Dermis microvascular lymphatic vessel endothelial cell (primary cell): ENCODE results near the gene PKP4. TPM values are rescaled to one million over a fixed set of nuclear protein-coding genes. Genes with fewer than 3 reads are reported as not detected.

Experiments used
- DNase-seq, 2 donors: peaks; one replicate each; pipeline versions ENCODE4 v3.0.0 to v3.0.0-alpha.2; 2010; ENCODE audit warnings: low read depth in 2 of 2
- total RNA-seq: library from RNA; depleted of rRNA; stranded (reverse); fragments of >200 nt; gene quantifications from 2 replicates; pipeline ENCODE4 v1.2.1, GENCODE V29; 2014

Gene PKP4
- total RNA-seq, 1 donor from 2014 or later: 29.5 TPM

DNA sequence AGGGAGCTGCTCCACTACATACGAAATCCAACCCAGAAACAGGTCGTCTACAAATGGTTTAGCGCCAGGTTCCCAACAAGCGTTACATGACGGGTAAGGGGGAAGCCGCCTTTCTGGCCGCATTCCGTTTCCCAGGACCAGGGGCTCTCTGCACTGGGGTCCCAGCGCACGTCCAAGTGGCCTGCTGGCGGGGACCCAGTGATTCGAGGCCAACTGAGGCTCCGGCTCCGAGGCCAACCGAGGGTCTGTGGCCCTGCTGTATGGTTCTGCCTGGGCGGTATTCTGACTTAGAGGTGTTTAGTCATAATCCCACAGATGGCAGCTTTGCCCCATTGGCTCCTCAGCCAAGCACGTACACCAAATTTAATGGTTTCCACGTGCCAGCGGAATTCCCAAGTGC is 127.2 kb downstream of the PKP4 start:
- DNase-seq: no peak

DNA sequence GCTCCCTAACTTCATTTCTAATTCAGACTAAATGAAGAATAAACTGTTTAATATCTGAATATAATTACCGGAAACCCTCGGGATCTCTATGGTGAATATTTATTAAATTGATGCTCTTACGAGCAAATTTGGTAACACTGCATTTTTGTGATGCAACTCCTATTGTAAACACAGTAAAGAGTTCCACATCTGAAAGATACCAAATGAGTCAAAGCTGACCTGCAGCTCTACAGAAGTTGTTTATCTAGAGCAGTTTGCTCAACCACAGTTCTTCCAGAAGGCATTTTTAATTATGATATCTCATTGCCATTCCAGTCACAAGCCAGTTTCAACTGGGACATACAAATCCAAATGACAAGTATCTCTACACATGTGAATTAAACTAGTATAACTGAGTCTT is 129.7 kb downstream of the PKP4 start:
- no peak for DNase-seq

- DNase-seq: no peak
Observed at GRCh38 chr2:158589303-158589702, 132.6 kb downstream of the PKP4 start.

DNA sequence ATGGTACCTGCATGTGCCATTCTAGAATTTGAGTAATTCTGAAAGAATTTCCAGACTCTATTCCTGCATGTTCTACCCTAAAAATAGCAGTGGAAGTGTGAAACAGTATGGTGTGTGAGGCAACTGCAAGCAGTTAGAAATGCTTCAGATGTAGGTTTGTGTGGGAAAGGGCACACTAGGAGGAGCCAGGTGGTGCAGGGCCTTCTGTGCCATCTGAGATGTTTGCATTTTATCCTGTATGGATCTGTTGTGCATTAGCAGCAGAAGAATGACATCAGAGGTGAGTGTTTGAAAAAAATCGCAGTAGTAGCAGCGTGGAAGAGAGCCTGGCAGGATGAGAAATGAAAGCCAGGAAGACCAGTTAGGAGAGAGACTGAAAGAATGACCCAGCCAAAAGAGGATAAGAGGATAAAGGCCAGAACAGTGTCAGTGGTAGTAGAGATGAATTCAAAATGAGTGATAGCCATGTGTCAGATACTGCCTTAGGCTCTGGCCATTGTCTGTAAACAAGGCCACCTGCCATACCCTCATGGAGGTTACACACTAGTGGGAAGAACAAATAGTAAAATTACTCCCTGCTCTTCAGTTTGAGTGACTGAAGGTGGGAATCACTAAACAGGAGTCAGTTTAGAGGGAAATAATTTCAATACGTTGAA is 142.2 kb downstream of the PKP4 start:
- peak in 1 of 2 donors; percentile 39 for DNase-seq

DNA sequence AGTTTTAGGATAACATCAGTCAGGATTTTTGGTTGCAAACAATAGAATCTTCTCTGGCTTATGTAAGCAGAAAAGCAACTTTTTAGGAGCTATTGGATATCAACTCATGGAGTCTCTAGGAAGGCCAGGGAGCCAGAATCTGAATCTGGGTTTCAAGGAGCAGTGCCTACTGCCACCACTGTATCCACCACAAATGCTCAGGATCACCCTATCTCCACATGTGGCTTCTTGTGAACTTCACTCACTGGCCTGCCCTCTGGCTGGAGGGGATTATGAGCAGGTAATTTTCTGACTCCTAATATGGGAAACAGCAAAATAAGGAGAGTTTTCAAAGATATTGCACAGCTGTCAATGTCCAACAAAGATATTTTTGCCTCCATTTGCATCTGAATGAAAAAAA is 142.9 kb downstream of the PKP4 start:
- no peak for DNase-seq

GRCh38 chr2:158600155-158600802 is 143.5 kb downstream of the PKP4 start:
- peak; percentile 68 to 95 for DNase-seq

DNA sequence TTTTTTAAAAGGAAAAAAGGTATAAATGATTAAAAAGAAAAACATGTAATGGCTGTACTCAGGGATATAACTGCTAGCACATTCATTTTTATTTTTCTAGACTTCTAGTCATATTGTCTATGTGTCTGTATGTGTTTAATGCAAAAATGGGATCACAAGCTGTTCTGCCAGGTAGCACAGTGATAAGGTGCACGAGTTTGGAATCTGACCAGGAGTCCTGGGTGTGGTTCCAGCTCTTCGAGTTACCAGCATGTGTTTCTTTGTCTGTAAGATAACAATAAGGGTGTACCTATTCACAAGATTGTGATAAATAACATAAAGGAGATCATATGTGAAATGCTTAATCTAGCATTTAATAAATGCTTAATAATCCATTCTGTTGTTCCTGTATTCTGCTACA is 145.3 kb downstream of the PKP4 start:
- DNase-seq: no peak

GRCh38 chr2:158603205-158603604 is 146.5 kb downstream of the PKP4 start:
- DNase-seq: no peak

GRCh38 chr2:158603986-158604385 is 147.2 kb downstream of the PKP4 start:
- DNase-seq: no peak

DNA sequence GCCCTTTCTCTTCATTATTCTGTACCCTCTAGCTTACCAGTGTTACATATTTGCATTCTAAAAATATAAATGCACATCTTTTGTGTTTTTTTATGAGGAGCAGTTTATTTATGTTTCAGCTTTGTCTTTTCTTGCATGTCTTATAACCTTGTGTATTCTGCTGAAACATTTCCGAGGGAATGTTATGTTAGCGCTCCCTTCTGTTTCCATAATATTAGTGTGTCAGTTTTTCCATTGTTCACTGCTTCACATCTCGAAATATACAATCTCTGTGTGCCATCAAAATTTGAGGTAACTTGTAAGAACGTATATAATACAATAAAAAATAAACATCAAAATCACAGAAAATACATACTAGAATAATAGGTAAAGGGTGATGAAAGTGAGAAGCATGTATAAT is 153.3 kb downstream of the PKP4 start:
- peak; percentile 30 to 69 for DNase-seq

- no peak for DNase-seq
Observed at GRCh38 chr2:158616480-158617000, 159.8 kb downstream of the PKP4 start.

DNA sequence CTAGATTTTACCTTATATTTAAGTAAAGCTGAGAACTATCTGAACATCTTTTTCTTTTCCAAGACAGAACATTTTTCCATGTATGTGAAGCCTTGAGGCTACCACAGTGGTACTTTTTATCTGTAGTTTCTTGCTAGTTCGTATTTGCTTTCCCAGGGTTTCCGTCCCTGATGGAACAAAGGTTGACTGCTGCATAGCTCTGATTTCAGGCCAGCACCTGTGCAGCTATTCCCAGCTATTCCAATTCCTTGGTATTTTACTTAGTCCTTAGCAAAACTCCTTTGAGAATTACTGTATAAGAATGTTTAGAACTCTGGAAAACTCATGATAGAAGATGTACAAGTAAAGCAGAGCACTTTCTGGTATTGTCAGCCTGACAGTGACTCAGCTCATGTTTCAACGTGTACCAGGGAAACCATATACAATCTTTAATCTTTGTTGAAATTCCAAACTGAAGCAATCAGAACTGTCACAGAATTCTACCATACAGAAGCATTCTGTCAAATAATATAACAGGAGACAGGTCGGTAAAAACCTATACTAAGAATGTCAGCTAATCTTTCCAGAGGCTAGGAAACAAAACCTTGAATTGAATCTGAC is 162.2 kb downstream of the PKP4 start:
- DNase-seq: no peak

- peak; percentile 27 to 66 for DNase-seq
Observed at GRCh38 chr2:158619496-158619895, 162.7 kb downstream of the PKP4 start.

DNA sequence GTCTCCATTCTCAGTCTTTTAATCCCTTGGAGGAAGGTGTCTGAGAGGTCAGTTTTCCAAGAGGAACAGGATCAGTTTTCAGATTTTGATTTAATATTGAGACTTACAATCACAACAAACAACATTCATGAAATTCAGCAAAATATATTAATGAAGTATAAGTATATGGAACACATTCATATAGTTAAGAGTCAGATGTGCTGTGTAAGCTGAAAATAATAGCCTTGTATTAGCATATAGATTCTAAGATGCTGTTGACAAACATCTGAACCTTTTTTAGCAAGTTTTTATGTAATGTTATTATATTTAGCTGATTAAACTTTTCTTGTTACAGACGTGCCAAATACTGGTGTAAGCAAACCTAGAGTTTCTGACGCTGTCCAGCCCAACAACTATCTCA is 163.9 kb downstream of the PKP4 start:
- no peak for DNase-seq

DNA sequence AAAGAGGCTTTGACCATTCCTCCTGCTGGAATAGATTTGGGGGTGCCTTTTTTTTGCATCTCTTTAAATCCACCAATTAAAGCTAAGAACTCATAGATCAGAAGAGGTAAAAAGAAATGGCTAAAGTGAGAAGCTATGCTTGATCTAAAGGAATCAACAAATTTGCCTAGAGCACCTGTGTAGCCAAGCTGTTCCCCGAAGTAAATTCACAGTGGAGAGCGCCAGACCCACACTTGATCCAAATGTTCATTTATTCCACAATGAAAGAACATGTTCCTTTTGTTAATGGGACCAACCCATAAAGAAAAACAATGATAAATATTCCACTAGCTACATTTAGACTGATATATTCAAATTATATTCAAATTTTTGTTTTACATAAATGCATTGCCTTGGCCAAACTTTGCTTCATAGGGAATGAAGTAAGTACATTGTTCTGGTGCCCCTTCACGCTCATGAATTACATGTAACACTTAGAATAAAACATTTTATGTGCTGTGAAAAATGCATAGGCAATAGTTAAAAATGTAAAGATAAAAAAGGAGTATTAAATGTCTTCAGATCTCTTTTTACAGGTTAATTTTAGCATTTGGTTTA is 167.4 kb downstream of the PKP4 start:
- DNase-seq: no peak

DNA sequence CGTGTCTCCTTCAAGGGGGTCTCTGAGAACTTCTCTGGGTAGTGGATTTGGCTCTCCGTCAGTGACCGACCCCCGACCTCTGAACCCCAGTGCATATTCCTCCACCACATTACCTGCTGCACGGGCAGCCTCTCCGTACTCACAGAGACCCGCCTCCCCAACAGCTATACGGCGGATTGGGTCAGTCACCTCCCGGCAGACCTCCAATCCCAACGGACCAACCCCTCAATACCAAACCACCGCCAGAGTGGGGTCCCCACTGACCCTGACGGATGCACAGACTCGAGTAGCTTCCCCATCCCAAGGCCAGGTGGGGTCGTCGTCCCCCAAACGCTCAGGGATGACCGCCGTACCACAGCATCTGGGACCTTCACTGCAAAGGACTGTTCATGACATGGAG is 168.2 kb downstream of the PKP4 start:
- DNase-seq: no peak

GRCh38 chr2:158629116-158629515 is 172.4 kb downstream of the PKP4 start:
- peak; percentile 12 to 15 for DNase-seq

GRCh38 chr2:158633261-158633660 is 176.5 kb downstream of the PKP4 start:
- no peak for DNase-seq

DNA sequence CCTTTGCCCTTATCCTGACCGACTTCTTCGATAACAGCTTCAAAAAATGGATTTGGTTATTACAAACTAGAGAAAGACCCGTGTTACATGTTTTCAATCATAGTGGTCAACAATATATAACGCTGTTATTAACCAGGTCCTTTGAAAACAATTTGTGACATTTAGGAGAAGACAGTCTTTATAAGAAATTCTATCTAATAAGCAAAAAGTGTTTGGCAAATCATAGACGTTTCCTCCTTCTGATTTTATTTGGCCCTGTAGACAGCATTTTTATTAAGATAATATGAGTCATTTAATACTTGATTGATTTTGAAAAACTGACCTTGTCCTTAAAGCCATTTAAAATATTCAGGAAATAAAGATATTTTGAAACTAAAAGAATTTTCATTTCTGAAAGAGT is 177.9 kb downstream of the PKP4 start:
- no peak for DNase-seq

DNA sequence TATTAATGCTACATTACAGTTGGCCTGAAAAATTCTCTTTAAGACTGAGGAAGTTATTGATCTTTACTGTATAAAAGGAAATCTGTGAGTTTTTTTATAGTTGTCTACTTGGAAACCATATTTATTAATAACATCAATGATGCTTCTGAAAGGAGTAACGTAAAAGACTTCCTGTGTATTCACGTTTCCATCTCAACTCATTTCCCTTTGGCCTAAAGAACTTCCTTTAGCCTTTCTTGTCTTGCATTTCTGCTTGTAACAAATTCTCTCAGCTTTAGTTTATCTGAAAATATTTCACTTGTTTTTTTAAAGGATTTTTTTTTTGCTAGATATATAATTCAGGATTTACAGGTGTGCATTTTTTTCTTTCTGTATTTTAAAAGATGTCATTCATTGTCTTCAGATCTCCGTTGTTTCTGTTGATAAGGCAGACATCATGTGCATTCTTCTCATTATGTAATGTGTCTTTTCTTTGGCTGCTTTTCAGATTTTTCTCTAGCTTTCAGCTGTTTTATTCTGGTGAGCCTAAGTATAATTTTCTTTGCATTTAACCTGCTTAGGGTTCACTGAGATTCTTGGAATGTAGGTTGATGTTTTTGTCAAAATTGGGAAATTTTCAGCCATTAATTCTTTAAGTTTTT is 179.3 kb downstream of the PKP4 start:
- DNase-seq: peak in 1 of 2 donors; percentile 57

DNA sequence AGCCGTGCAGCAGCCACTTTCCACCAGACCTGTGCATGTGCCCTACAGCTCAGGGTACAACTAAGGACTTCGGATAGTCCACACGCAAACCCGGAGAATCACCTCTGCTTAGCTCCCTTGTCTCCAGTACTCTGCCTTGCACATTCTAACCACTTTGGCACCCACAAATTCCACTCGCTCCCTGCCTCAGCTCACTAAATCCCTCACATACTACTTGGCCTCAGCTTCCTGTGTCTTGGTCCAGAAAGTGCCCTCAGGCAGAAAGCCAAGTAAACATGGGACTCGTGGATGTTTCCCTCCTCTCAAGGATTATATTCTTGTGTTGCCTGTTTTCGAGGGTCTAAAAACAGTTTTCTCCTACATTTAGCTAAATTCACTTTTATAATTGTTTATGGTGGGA is 180.6 kb downstream of the PKP4 start:
- no peak for DNase-seq

GRCh38 chr2:158644139-158644538 is 187.4 kb downstream of the PKP4 start:
- DNase-seq: no peak
